H1 (cell line): ENCODE results near the gene MTURN. TPM values are rescaled to one million over a fixed set of nuclear protein-coding genes. Genes with fewer than 3 reads are reported as not detected.

Source experiments
- ATF3 ChIP-seq: IDR thresholded peaks from 2 replicates; pipeline ENCODE4 v1.6.1; 2011; ENCODE audit warnings: low read depth, mild to moderate bottlenecking, low read length; ENCODE audit not compliant: insufficient read depth
- CBX5 ChIP-seq: fragments of 300-800, 300-1000 bp; sonication (generic); IDR thresholded peaks from 2 replicates; pipeline ENCODE4 v1.7.1; 2016; ENCODE audit warnings: antibody characterized with exemption, low read length, low read depth
- CTBP2 ChIP-seq: IDR thresholded peaks from 2 replicates; pipeline ENCODE4 v1.7.0; 2011; ENCODE audit warnings: borderline replicate concordance, mild to moderate bottlenecking, moderate library complexity, mixed read lengths, low read length; ENCODE audit not compliant: insufficient read depth, insufficient read length
- EGR1 ChIP-seq: IDR thresholded peaks from 2 replicates; pipeline ENCODE4 v1.6.1; 2011; ENCODE audit warnings: low read depth, low read length, borderline replicate concordance
- EP300 ChIP-seq, 2 experiments: IDR thresholded peaks; 1 replicate in 1 of 2; 2 replicates in 1 of 2; pipeline ENCODE4 v1.6.1; 2011 to 2012; ENCODE audit warnings: low read depth in 2 of 2, low read length in 2 of 2, mild to moderate bottlenecking in 2 of 2, borderline replicate concordance in 1 of 2, inconsistent platforms in 1 of 2, moderate library complexity in 1 of 2
- HDAC6 ChIP-seq: IDR thresholded peaks from one replicate; pipeline ENCODE4 v1.7.1; 2012; ENCODE audit warnings: low read depth, mild to moderate bottlenecking, inconsistent platforms, low read length, moderate library complexity
- NRF1 ChIP-seq: IDR thresholded peaks from 2 replicates; pipeline ENCODE4 v1.6.1; 2011; ENCODE audit warnings: mild to moderate bottlenecking, low read depth, low read length, improper control_type of control experiment
- SIX5 ChIP-seq: IDR thresholded peaks from 2 replicates; pipeline ENCODE4 v1.6.1; 2011; ENCODE audit warnings: mild to moderate bottlenecking, low read depth, low read length
- polyA plus RNA-seq, 7 experiments: library from polyadenylated mRNA; depleted of rRNA in 3 of 7; stranded (reverse) in 5 of 7; unstranded in 2 of 7; fragments of >200 nt in 5 of 7; fragments of 200-250 nt in 2 of 7; gene quantifications; 1 replicate in 5 of 7; 2 replicates in 1 of 7; 4 replicates in 1 of 7; pipeline versions ENCODE4 v1.2.1 to v1.2.3, GENCODE V29; 2011 to 2013; ENCODE audit warnings: missing spikeins in 2 of 7, mixed read lengths in 2 of 7
- total RNA-seq: library from RNA; stranded (reverse); fragmentation: NEBNext Ultra II Directional; extraction: Animal tissue kit (Norgen Biotek cat#: 25700); gene quantifications from 2 replicates; pipeline ENCODE4 v1.2.1, GENCODE V29; 2021
- TF ChIP-seq, protein P1 (sequence below): fragments of 300-600 bp; sonication (generic); IDR thresholded peaks from 2 replicates; pipeline ENCODE4 v1.7.1; 2012; ENCODE audit warnings: low read length, moderate library complexity, mild to moderate bottlenecking, inconsistent platforms; ENCODE audit not compliant: insufficient replicate concordance

Gene MTURN
- total and polyA plus RNA-seq, 2 of the 8 experiments (the other 6 are each of a cell fraction or from before 2014, with no cell fraction given): 2.6 to 5.8 TPM

DNA sequence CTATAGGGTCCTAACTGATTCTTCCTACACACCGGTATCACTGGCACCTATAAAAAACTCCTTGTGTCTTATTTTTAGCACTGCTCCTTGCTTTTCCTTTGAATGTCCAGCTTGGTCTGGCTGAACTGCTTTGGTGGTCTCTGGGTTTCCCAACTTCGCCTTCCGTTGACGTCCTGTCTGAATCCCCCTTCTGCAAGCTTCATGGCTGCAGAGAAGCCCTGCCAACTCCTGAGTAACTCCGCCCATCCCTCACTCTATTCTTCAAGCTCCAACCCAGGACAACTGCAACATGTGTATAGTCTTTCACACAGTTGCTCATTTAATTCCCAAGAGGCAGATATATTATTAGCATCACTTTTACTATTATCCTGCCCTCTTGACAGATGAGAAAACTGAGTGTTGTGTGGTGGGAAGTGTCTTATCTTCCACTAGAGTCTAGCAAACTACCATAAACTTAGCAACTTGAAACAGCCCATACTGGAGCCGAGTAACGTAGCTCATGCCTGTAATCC, 40.9 kb downstream of the MTURN start (continued):
- TF ChIP-seq, protein P1, sequence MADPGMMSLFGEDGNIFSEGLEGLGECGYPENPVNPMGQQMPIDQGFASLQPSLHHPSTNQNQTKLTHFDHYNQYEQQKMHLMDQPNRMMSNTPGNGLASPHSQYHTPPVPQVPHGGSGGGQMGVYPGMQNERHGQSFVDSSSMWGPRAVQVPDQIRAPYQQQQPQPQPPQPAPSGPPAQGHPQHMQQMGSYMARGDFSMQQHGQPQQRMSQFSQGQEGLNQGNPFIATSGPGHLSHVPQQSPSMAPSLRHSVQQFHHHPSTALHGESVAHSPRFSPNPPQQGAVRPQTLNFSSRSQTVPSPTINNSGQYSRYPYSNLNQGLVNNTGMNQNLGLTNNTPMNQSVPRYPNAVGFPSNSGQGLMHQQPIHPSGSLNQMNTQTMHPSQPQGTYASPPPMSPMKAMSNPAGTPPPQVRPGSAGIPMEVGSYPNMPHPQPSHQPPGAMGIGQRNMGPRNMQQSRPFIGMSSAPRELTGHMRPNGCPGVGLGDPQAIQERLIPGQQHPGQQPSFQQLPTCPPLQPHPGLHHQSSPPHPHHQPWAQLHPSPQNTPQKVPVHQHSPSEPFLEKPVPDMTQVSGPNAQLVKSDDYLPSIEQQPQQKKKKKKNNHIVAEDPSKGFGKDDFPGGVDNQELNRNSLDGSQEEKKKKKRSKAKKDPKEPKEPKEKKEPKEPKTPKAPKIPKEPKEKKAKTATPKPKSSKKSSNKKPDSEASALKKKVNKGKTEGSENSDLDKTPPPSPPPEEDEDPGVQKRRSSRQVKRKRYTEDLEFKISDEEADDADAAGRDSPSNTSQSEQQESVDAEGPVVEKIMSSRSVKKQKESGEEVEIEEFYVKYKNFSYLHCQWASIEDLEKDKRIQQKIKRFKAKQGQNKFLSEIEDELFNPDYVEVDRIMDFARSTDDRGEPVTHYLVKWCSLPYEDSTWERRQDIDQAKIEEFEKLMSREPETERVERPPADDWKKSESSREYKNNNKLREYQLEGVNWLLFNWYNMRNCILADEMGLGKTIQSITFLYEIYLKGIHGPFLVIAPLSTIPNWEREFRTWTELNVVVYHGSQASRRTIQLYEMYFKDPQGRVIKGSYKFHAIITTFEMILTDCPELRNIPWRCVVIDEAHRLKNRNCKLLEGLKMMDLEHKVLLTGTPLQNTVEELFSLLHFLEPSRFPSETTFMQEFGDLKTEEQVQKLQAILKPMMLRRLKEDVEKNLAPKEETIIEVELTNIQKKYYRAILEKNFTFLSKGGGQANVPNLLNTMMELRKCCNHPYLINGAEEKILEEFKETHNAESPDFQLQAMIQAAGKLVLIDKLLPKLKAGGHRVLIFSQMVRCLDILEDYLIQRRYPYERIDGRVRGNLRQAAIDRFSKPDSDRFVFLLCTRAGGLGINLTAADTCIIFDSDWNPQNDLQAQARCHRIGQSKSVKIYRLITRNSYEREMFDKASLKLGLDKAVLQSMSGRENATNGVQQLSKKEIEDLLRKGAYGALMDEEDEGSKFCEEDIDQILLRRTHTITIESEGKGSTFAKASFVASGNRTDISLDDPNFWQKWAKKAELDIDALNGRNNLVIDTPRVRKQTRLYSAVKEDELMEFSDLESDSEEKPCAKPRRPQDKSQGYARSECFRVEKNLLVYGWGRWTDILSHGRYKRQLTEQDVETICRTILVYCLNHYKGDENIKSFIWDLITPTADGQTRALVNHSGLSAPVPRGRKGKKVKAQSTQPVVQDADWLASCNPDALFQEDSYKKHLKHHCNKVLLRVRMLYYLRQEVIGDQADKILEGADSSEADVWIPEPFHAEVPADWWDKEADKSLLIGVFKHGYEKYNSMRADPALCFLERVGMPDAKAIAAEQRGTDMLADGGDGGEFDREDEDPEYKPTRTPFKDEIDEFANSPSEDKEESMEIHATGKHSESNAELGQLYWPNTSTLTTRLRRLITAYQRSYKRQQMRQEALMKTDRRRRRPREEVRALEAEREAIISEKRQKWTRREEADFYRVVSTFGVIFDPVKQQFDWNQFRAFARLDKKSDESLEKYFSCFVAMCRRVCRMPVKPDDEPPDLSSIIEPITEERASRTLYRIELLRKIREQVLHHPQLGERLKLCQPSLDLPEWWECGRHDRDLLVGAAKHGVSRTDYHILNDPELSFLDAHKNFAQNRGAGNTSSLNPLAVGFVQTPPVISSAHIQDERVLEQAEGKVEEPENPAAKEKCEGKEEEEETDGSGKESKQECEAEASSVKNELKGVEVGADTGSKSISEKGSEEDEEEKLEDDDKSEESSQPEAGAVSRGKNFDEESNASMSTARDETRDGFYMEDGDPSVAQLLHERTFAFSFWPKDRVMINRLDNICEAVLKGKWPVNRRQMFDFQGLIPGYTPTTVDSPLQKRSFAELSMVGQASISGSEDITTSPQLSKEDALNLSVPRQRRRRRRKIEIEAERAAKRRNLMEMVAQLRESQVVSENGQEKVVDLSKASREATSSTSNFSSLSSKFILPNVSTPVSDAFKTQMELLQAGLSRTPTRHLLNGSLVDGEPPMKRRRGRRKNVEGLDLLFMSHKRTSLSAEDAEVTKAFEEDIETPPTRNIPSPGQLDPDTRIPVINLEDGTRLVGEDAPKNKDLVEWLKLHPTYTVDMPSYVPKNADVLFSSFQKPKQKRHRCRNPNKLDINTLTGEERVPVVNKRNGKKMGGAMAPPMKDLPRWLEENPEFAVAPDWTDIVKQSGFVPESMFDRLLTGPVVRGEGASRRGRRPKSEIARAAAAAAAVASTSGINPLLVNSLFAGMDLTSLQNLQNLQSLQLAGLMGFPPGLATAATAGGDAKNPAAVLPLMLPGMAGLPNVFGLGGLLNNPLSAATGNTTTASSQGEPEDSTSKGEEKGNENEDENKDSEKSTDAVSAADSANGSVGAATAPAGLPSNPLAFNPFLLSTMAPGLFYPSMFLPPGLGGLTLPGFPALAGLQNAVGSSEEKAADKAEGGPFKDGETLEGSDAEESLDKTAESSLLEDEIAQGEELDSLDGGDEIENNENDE: no peak
- TF ChIP-seq SIX5 (no peak), CBX5 (no peak), HDAC6 (no peak), ATF3 (no peak), CTBP2 (no peak), NRF1 (no peak), EP300 (IDR thresholded peaks at IDR 0.05; ENCODE audit: borderline replicate concordance in 1 of 2, low read depth in 2 of 2, low read length in 2 of 2) (no peak), EGR1 (no peak)
